Raji (cell line): ENCODE data around the gene PDGFB.

Experiments used
- POLR2A ChIP-seq: IDR thresholded peaks from 2 replicates; pipeline ENCODE4 v1.6.1; 2011; ENCODE audit warnings: low read depth, low read length, control low read depth; ENCODE audit not compliant: insufficient read depth

PDGFB gene

GRCh38 chr22:39185601-39186012 is 59.2 kb downstream of the PDGFB start:
- TF ChIP-seq POLR2A, result no peak

GRCh38 chr22:39184586-39185577 is 59.9 kb downstream of the PDGFB start:
- TF ChIP-seq POLR2A, result no peak

- no peak for TF ChIP-seq POLR2A
Observed at GRCh38 chr22:39183991-39184585, 60.7 kb downstream of the PDGFB start.

GRCh38 chr22:39182478-39183030 is 62.2 kb downstream of the PDGFB start:
- TF ChIP-seq POLR2A, result no peak

- no peak for TF ChIP-seq POLR2A
Observed at GRCh38 chr22:39181778-39182177, 63.0 kb downstream of the PDGFB start.

- no peak for TF ChIP-seq POLR2A
Observed at GRCh38 chr22:39181356-39181755, 63.4 kb downstream of the PDGFB start.

- TF ChIP-seq POLR2A, result no peak
Observed at GRCh38 chr22:39179841-39180335, 64.9 kb downstream of the PDGFB start.

- no peak for TF ChIP-seq POLR2A
Observed at GRCh38 chr22:39179401-39179827, 65.4 kb downstream of the PDGFB start.

GRCh38 chr22:39178206-39179111 is 66.3 kb downstream of the PDGFB start:
- TF ChIP-seq POLR2A, result no peak

- TF ChIP-seq POLR2A, result no peak
Observed at GRCh38 chr22:39177791-39178190, 67.0 kb downstream of the PDGFB start.

GRCh38 chr22:39177456-39177775 is 67.4 kb downstream of the PDGFB start:
- TF ChIP-seq POLR2A, result no peak

- no peak for TF ChIP-seq POLR2A
Observed at GRCh38 chr22:39176714-39177455, 67.9 kb downstream of the PDGFB start.

- no peak for TF ChIP-seq POLR2A
Observed at GRCh38 chr22:39176143-39176713, 68.6 kb downstream of the PDGFB start.

- no peak for TF ChIP-seq POLR2A
Observed at GRCh38 chr22:39175353-39176142, 69.2 kb downstream of the PDGFB start.
